Astrocyte of the cerebellum (primary cell): ENCODE data around the gene KCP.
A peak's percentile ranks its signal among the peaks of the same experiment; 100 is the strongest.

ENCODE experiments used
- DNase-seq: peaks from one replicate; pipeline ENCODE4 v3.0.0-alpha.2; 2011; ENCODE audit warnings: low read depth
- H3K4me3 ChIP-seq: 2 replicates; pipeline ENCODE4 v1.5.1; 2011; ENCODE audit warnings: mild to moderate bottlenecking, low read depth, low read length, moderate library complexity
- in situ Hi-C: cut with HindIII; loops from 2 replicates; pipeline ENCODE4 v1.10.0; 2017; ENCODE audit warnings: low sequenced_read_pairs
- TF ChIP-seq, protein P1 (sequence below): IDR thresholded peaks from 2 replicates; pipeline ENCODE4 v1.5.1; 2012; ENCODE audit warnings: low read length, low read depth, moderate library complexity, mild to moderate bottlenecking; ENCODE audit errors: missing control alignments

KCP gene

DNA sequence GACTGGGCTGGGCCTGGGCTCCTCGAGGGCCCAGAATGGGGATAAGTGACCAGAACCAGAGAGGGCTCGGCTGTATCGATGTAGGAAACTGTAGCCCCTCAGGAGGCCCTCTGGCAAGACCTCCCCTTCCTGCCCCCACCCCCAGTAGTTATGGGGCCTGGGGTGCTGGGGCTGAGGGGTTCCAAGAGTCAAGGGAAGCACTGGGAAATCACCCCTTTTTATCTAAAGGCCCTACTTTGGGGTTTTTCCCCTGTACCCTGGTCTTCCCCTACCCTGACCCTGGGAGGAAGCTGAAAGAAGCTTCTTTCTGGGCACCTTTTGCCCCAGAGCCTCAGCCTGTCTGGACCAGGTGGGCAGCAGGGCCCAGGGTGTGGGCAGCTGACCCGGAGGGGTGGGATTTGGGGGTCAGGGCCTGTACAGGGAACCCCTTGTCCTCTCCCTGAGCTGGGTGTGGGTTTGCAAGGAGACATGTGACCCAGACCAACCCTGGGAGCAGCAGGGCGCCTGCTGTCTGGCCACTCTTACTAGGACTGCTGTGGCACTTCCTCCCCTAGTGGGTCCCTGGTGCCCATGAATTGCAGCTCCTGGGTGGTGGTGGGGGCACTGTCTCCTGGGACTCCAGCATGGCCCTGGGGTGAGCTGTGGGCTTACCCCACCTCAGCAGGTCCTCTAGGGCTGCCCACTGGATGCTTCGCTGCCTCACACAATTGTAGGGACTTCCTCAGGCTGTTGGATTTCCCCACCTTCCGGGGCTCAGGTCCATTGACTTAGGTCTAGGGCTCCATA lies 28.8 kb upstream of the KCP start:
- in situ Hi-C loops = no loop called here
- TF ChIP-seq, protein P1, sequence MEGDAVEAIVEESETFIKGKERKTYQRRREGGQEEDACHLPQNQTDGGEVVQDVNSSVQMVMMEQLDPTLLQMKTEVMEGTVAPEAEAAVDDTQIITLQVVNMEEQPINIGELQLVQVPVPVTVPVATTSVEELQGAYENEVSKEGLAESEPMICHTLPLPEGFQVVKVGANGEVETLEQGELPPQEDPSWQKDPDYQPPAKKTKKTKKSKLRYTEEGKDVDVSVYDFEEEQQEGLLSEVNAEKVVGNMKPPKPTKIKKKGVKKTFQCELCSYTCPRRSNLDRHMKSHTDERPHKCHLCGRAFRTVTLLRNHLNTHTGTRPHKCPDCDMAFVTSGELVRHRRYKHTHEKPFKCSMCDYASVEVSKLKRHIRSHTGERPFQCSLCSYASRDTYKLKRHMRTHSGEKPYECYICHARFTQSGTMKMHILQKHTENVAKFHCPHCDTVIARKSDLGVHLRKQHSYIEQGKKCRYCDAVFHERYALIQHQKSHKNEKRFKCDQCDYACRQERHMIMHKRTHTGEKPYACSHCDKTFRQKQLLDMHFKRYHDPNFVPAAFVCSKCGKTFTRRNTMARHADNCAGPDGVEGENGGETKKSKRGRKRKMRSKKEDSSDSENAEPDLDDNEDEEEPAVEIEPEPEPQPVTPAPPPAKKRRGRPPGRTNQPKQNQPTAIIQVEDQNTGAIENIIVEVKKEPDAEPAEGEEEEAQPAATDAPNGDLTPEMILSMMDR = no peak
- no peak for DNase-seq
- no peak overlapping the region for H3K4me3 ChIP-seq

DNA sequence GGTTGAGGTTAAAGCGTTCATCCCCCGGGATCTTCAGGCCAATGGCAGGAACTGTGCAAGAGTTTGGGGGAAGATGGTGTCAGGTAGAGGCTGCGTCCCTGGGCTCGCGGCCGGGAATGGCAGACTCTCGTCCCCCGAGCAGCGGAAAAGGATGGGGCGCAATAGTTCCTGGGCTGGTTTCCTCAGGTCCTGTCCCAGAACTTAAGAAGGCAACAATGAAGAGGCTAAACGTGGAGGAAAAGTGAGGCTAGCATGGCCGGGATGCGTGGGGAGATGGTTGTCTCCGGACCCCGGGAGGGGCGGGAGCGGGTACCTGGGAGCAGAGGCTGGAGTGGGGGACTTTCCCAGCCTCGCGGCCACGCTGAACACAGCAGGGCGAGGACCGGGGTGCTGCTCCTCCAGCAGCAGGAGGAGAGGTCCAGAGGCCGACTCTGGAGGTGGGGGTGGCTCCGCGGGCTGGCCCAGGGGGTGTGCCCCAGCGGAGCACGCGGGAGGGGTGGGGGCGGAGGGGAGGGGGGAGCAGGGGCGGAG lies 28.1 kb upstream of the KCP start:
- no peak for DNase-seq
- TF ChIP-seq, protein P1 = no peak
- in situ Hi-C loops = no loop called here
- peak overlapping the region; percentile 34 for H3K4me3 ChIP-seq

DNA sequence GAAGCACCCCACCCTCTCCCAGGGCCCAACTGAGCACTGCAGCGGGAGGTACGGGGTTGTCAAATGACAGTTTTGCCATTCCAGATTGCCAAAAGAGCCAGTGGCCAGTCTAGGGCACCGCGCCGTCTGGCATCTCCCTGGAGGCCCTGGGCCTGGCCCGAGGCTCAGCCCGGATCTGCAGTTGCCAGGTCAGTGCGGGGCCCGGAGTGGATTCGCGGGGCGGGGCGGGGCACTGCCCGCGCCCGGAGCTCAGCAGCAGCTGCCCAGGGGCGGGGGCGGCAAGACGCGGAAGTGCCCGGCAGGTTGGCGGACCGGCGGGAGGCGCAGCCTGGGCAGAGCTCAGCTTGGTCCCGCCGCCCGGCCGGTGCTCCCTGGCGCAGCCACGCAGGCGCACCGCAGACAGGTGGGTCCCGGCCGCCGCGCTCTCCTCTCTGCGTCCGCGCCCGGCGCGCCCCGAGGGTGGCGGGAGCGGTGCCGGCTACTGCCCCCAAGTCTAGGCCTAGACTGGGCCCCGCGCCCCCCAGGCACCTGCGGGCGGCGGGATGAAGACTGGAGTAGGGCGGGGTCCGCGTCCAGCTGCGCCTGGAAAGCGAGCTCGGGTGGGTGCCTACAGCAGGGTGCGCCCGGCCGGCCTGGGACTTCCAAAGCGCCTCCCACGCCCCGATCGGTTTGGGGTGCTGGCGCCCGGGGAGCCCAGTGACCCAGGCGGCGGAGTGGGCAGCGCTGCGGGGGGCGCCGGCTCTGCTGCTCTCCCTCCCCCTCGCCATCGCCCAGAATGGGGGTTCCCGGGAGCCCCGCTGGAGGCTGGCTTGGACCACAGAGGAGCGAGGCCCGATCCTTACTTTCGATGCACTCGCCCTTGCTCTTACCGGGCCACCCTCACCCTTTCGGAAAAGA lies 27.4 kb upstream of the KCP start, which contains the start of gene IRF5:
Gene IRF5, plus strand, starts transcription at position 281 of the 897 bp plus-strand sequence. CDS start 4,155 bp downstream, outside the sequence.
- in situ Hi-C loops = no loop called here
- H3K4me3 ChIP-seq = peak within 1 kb of the TSS; percentile 34
- TF ChIP-seq, protein P1 = no peak
- no peak for DNase-seq

DNA sequence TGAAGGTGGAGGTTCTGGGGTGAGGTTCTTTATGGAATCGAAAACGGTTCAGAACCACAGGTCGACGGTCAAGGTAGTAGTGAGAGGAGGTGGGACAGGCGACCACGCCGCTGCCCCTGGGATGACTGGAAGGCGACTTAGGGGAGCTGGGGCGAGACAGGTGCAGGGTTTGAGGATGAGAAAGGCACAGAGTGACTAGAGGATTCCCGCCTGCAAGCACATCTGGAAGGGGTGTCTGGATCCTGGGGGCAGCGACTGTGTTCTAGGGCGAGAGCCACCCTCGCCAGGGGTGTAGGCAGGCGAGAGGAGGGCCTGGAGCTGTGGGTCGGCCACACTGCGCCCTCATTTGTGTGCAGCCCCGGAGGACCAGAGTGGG lies 26.8 kb upstream of the KCP start:
- DNase-seq = no peak
- in situ Hi-C loops = no loop called here
- H3K4me3 ChIP-seq = no peak overlapping the region
- TF ChIP-seq, protein P1 = no peak

DNA sequence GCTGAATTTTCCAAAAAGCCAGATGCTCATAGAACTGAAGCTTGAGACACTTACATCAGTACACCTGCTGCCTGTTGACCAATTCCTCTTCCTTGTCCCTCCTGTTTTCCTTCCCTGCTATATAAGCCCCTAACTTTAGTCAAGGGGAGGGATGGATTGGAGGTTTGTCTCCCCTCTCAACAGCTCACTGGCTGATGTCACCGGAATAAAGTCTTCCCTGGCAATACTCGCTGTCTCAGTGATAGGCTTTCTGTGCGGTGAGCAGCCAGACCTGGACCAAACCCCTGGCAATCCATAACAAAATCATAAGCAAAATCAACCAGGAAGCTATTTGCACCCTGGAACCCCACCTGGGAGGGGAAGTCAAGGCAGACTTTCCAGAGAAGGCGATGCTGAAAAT lies 26.3 kb upstream of the KCP start:
- H3K4me3 ChIP-seq = no peak overlapping the region
- DNase-seq = no peak
- in situ Hi-C loops = no loop called here
- TF ChIP-seq, protein P1 = no peak

DNA sequence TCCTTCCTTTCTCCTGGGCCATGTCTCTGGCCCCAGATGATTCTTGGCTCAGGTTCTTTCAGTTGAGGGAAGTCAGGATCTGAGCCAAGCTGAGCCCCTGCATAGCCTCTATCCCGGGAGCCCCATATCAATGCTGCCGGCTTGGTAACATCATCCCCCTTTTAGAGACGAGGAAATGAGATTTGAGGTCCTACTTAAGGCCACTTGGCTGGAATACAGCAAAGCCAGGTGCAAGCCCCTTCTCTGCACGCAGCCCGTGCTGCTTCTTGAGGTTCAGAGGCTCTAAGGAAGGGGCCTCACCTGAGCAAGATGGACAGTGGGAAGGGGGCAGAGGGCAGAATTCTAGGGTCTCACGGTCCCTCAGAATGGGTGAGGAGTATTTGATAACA lies 24.8 kb upstream of the KCP start:
- no peak for DNase-seq
- in situ Hi-C loops = no loop called here
- TF ChIP-seq, protein P1 = no peak
- no peak overlapping the region for H3K4me3 ChIP-seq
